Stimulated activated CD8-positive, alpha-beta memory T cell treated with anti-CD3 and anti-CD28 coated beads, Interleukin-12 subunit alpha, Interleukin-12 subunit beta, amount 100 ng/mL, for 4 hours (primary cell): ENCODE data around the gene TMCC2.
"Not testable (repeated sequence)": the region's sequence is repeated elsewhere in the genome, so short reads cannot be mapped to it uniquely, and the experiment has no call there.

Experiments used
- DNase-seq: peaks from one replicate; pipeline ENCODE4 v3.0.0-alpha.2; 2020; ENCODE audit warnings: low read depth

The TMCC2 gene, protein sequence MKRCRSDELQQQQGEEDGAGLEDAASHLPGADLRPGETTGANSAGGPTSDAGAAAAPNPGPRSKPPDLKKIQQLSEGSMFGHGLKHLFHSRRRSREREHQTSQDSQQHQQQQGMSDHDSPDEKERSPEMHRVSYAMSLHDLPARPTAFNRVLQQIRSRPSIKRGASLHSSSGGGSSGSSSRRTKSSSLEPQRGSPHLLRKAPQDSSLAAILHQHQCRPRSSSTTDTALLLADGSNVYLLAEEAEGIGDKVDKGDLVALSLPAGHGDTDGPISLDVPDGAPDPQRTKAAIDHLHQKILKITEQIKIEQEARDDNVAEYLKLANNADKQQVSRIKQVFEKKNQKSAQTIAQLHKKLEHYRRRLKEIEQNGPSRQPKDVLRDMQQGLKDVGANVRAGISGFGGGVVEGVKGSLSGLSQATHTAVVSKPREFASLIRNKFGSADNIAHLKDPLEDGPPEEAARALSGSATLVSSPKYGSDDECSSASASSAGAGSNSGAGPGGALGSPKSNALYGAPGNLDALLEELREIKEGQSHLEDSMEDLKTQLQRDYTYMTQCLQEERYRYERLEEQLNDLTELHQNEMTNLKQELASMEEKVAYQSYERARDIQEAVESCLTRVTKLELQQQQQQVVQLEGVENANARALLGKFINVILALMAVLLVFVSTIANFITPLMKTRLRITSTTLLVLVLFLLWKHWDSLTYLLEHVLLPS

DNA sequence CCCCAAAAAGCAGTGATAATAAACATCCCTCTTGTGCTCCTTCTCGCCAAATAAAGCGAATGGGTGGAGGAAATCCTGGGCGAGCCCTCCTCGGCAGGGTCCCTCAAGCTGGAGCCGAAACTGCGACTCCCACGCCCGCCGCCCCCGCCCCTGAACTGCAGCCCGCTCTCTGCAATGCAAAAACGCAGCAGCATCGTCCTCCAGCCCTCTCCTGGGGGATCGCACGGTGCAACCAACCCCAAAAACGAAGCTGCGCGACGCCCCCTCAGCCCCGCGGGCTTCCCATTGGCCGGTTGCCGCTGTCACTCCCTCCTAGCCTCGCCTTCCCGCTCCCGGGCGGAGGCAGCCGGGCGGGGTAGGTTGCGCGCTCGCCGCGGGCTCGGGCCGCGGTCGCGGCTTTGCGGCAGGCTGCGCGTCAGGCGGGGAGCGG, at the start of gene TMCC2:
Gene TMCC2, plus strand, starts transcription at position 363 of the 430 bp plus-strand sequence. CDS start 619 bp downstream, outside the sequence.
- DNase-seq: peak; percentile 77

DNA sequence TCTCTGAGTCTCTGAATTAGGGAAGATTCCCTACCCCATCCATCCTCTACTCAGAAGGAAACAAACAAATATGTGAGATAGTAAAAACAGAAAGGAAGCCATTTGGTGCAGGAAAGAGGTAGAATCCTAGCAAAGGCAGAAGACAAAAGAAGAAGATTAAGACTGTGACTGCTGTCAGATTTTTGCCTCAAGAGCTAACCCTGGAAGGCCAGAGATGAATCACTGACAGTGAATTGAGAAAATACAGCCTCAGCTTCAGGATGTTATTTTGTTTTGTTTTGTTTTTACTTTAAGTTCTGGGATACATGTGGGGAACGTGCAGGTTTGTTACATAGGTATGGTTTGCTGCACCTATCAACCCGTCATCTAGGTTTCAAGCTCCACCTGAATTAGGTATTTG, 47.9 kb upstream of the TMCC2 start:
- no peak for DNase-seq

DNA sequence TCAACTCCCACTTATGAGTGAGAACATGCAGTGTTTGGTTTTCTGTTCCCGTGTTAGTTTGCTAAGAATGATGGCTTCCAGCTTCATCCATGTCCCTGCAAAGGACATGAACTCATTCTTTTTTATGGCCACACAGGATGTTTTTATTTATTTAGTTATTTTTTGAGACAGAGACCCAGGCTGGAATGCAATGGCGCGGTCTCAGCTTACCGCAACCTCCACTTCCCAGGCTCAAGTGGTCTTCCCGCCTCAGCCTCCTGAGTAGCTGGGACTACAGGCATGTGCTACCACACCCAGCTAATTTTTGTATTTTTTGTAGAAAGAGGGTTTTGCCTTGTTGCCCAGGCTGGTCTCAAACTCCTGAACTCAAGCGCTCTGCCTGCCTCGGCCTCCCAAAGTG, 47.4 kb upstream of the TMCC2 start:
- not testable (repeated sequence) for DNase-seq

DNA sequence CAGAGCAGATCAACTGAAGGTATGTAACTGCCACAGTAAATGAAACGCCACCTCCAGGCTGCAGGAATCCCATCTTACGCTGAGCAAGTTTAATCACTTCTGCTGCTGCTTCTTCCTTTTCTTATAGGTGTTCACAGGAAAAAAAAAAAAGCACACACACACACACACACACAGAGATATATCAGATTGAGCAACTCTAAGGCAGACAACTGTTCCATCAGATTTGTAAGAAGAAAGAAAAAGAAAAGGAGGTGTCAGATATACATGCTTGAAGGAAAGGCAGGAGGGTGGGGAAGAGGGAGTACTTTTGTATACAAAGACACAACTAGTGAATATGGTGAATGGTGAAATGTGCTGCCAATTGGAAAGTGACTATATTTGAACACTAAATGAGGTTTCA, 44.8 kb upstream of the TMCC2 start:
- DNase-seq: no peak

DNA sequence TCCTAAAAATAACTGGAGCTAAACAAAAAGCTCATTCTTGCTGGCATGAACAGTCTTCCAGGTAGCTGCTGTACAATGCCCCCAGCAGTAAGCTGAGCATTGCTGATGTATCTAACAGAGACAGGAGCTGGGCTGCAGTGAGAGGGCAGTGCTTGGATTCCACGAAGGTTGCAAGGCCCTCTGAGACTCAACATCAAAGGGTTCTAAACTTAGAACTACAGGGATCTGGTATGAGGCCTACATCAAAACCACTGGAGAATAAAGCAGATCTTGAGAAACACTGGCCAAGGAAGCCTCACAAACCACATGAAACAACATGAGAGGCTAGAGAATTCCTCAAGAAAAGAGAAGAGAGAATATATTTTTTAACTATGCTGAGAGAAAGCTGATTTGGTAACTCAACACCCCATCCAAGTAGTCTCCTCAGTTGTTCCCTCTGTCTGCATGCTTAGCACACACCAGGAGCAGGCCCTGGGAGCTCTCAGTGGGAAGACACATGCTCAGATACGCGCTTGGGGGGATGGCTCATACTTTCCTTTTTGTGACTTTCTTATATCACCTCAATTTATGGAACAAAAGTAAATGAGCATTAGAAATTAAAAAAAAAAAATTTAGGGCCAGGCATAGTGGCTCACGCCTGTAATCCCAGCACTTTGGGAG, 43.9 kb upstream of the TMCC2 start:
- no peak for DNase-seq

DNA sequence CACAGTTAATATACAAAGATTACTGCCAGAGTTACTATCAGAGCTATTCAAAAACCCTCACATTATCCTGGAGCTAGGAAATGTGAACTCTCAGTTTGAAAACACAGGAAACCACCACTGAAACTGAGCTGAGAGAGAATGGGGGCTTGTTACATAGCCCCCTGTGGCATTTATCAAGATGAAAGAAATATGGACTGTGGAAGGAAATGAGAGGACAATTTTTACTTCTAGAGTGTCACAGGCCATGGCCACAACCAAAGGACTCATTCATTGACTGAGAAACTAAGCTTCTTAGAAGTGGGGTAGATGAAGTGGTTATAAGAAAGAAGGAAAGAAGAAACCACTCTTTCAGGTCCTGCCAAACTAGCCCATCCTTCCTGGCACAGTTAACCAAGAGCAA, 41.6 kb upstream of the TMCC2 start:
- no peak for DNase-seq

DNA sequence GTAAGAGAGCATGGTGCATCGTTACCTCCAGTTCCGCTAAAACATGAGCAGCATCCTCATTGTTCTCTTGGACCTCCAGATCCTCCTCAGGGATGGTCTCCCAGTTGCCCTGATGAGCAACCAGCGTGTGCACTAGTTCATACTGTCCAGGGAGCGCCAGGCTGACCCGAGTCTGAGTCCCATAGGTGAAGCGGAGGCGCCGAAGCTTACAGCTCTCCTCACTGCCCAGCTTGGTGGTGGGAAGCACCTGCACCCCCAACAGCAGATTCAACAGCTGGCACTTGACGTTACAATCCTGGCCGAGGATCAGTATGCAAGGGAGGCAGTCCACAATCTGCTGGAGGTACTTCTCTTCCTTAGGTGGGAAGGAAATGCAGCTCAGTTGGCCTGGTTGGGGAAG, 40.3 kb upstream of the TMCC2 start:
- DNase-seq: no peak

DNA sequence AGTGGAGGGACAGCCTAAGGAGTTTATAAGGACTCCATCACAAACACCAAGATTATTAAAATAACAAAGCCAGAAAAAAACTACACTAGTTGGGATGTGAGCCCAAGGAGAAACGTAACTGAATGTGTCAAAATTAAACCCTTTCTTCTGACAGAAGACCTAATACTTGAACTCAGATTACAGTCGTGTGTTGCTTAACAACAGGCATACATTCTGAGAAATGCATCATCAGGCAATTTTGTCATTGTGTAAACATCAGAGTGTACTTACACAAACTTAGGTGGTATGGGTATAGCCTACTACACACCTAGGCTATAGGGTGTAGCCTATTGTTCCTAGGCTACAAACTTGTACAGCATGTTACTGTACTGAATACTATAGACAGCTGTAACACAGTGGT, 39.6 kb upstream of the TMCC2 start:
- DNase-seq: no peak

DNA sequence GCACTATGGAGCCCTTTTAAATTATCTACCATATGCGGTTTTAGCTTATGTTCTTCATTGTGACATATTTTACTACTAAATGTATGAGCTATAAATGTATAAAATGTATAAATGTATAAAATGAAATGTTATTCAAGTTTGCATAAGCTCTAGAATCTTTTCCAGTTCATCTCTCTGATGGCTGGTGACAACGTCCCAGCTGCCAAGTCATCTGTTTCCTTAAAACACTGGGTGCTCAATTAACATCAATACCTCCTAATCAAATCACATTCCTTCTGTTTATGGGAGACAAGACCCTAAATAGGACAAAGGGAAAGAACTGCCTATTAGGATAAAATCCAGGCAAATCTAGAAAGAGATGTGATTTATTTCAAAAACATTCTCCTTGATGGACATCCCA, 39.1 kb upstream of the TMCC2 start:
- no peak for DNase-seq

DNA sequence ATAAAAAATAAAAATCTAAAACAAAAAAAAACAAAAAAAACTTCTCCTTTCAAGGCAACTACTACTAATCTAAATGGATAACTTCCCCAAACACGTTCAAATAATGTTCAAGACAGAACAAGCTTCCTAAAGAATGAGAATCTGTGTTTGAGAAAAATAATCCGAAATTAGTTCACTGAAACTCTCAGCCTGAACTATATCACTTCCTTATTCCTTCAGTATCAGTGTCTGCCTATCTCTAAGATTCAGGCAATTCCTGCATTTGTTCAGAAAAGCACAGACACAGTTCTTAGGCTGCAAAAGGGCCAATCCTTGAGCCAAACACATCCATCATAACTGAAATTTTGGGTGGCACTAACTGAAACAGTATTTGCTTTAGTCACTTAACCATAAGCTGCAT, 38.6 kb upstream of the TMCC2 start:
- DNase-seq: no peak

DNA sequence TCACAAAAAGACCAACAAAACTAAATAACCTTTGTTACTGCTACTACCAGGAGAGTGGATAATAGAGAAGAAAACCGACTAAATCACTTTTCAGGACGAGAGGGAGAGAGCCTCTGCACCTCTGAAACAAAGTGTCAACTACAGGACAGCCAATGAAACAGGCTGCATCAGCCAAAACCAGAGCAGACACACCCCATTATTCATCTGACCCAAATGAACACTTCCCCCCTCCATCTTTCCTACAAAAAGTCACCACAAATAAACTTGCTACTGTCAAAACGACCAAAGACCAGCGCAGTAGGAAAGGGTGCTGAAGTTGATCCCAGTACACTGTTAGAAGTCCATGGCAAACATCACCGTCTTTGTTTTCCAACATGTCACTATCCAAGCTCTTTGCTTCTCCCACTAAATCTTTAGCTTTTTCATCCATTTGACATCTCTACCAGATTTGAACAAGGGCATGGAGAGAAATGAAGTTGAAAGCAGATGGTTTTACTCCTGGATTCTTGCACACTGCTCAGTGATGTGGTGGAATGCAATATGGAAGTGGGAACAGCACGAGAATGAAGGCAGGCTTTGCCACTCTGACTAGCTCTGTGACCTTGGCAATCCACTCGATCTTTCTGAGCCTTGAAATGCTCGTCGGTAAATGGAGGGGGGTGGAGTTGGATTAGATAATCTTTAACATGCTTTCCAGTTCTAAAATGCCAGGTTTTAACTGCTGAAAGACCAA, 36.7 kb upstream of the TMCC2 start:
- DNase-seq: no peak

DNA sequence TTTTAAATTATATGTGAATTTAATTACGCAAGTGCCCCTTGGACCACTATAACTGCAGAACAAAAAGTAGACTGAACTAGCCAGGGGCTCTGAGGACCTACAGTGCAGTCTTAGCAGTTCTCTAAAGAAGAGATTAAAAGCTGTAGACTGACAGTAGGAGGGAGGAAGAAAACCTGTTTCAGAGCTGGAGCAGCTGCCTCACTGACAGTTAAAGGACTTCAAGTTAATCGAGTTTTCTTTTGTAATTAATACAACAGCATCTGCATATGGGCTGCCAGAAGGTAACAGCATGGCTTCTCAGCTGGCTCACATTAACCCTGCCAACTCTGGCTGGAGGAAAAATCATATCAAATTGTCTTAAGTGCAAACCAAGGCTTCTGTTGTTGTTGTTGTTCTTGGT, 36.1 kb upstream of the TMCC2 start:
- DNase-seq: no peak

DNA sequence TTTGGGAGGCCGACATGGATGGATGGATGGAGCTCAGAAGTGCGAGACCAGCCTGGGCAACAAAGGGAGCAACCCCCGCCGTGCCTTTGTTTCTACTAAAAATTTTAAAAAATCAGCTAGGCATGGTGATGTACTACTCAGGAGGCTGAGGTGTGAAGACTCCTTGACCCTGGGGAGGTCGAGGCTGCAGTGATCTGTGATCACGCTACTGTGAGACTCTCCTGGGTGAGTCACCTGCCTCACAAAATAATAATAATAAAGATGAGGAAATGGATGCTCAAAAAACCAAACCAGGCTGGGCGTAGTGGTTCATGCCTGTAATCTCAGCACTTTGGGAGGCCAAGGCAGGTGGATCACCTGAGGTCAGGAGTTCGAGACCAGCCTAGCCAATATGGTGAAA, 35.5 kb upstream of the TMCC2 start:
- no peak for DNase-seq

DNA sequence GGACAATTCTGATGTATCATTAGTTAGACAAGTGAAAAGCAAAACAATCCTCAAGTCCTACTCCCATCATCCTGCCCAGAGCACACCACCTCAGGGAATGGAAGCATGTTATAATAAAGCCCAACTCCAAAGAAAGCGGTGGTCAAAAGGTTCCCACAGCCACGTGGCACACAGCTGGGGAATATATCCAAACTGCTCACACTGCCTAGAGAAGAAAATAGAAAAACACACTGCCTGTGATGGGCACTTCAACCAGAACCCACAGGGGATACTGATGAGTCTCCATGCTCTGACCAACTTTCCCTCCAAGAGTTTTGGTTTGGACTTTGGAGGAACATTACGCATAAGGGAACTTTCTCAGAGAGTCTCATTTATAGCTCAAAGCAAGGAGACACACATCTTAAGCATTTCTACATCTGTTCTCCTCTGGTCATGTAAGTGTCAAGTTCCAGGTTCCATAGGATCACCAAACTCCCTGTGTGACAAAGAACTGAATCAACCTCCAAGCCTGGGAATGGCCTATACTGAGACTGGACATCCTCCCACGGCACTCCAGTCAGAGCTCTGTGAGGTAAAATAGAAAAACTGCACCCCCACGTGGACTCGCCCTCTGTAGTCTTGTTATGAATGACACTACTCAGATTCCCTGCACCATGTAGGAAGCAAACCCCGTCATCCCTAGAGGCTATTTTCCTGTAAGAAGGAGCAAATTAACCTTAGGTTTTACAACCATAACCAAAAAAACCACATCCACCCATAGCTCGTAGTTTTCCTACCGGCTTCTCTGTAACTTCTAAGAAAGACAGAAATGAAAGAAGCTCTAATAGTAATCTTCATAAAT, 28.4 kb upstream of the TMCC2 start:
- DNase-seq: no peak

DNA sequence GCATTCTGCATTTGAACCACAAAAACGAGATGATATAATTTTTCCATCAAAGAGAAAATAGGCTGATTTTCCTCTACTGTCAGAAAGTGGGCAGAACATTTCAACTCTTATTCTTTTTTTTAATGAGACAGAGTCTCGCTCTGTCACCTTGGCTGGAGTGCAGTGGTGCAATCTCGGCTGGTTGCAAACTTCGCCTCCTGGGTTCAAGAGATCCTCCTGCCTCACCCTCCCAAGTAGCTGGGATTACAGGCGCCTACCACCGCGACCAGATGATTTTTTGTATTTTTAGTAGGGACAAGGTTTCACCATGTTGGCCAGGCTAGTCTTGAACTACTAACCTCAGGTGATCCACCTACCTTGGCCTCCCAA, 27.8 kb upstream of the TMCC2 start:
- DNase-seq: no peak

DNA sequence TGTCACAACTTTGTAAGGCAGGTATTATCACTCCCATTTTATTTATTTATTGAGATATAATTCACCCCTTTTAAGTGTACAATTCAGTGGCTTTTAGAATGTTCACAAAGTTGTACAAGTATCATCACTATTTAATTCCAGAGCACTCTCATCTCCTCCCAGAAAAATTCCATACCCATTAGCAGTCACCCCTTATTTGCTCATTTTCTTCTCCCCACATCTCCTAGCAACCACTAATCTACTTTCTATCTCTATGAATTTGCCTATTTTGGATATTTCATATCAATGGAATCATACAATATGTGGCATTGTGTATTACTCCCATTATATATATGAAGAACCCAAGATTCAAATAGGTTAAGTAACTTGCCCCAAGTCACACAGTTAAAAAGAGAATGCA, 23.2 kb upstream of the TMCC2 start:
- no peak for DNase-seq

DNA sequence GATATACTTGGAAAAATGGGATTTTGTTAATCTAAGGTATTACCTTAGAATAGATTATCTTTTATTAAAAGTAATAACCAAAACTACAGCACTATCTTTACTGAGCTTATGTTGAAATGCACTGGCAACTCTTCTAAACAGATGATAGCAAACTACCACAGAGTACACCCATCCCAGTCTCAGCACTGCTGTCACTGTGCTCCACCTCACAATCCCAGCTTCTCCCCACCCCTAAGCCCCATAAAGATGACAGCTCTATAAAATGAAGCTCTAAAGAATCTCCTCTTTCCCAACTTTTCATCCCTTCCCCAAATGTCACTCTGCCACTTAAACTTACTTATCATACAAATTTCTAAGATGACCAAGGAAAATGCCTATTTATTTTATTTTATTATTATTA, 22.7 kb upstream of the TMCC2 start:
- no peak for DNase-seq

DNA sequence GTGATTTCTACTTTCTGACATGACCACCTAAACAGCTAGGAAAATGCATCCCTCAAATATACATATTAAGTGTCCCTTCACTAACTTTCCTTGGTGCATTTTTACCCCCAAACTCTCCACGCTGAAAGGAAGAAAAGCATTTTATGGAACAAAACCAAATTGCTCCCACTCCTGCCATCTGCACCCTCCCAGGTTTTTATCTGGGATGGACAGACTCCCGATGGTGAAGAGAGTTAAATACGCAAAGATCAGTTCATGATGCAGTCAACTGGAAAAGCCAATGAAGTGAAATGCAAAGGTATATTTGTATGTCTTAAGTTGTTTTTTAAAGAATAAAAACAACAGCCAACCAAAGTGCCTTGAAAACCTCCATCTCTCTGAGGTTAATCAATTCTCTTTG, 18.9 kb upstream of the TMCC2 start:
- no peak for DNase-seq

DNA sequence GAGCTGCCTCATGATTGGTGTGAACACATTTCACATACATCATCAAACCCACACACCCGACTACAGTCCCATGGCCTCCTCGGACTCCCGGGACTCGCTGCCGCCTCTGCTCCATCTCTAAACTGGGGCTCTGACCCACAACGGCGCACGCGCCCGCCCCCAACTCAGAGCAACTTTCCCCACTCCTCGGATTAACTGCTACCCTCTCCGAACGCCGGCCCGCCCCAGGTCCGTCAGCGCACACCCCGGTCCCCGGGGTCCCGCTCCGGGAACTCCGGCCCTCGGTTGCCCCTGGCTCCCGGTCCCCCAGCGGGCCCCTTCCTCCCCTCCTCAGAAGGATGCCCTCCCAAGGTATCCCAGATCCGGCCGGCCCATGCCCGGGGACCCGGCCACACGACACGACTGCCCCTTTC, 17.0 kb upstream of the TMCC2 start:
- DNase-seq: no peak

DNA sequence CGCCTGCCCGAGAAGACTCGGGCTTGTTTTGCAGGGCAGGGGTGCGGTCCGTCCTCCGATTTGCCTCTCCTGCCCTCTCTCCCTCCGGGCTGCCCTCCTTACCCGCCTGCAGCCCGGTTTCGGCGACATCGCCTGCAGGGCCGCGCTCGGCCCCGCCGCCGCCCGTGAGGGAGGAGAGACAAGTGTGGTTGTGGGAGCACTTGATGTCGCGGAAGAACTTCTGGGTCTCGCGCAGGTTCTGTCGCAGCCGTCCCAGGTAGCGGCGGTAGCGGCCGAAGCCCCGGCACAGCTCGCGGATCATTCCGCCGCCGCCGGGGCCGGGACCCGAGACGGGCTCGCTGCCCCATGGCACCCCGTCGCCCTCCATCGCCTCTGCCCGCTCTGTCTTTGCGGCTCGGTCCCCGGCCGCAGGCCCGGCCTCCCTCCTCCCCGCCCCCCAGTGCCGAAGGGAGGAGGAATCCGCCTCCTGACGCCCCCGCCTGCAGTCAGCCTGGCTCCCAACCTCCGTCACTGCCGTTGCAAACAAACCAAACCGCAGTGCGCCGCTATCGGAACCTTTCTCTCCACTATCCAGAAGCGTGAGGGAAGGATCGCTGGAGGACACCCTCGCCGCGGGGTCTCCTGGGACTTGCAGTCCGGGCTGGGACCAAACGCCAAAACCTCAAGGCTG, 16.4 kb upstream of the TMCC2 start, which contains the start of gene DSTYK:
Gene DSTYK, minus strand, starts transcription at position 534 of the 670 bp plus-strand sequence. Its CDS starts 167 bp downstream, at position 367.
- peak; percentile 83 for DNase-seq
